HG02759 (cell line): ENCODE measurements around the gene TBC1D10B.

Experiments used
- ATAC-seq: cut with Tn5 transposase; IDR thresholded peaks from one replicate; pipeline ENCODE4 v1.9.1; 2021; ENCODE audit warnings: mild to moderate bottlenecking, moderate library complexity; ENCODE audit not compliant: unreplicated experiment

TBC1D10B gene

DNA sequence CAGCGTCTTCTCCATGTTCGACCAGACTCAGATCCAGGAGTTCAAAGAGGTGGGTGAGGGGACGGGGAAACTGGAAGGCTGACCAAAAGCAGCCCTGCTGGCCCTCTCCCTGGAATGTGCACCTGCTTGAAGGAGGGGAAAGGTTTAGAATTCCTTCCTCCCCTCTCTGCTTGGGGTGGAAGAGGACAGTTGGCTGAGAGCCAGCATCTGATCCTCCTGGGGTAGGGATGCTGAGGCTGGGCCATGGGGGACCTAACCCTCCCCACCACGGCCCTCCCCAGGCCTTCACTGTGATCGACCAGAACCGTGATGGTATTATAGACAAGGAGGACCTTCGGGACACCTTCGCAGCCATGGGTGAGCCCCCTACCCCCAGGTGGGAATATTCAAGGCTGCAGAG, 5.6 kb upstream of the TBC1D10B start:
- ATAC-seq, result no peak

DNA sequence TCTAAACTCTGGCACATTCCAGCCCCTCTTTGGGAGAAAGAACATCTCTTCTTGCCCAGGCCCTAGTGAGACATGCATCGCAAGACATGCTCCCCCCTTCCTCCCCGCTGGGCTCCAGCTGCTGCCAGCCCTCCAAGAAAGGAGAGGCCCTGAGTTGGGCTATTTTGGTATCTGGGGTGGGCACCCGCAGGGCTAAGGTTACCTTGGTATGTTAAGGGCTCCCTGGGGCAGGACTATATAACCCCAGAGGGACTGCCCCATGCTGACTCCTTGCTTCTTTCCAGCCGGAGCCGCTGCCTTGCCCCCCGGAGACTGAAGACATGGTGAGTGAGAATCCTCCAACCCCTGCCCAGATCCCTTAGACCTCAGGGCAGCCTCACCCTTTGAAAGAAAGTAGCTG, 4.2 kb upstream of the TBC1D10B start, which contains the start of gene MYL11:
Gene MYL11 (plus strand): TSS at position 265 of the 400 bp plus-strand sequence. CDS start 56 bp downstream, at position 321.
- ATAC-seq, result no peak

DNA sequence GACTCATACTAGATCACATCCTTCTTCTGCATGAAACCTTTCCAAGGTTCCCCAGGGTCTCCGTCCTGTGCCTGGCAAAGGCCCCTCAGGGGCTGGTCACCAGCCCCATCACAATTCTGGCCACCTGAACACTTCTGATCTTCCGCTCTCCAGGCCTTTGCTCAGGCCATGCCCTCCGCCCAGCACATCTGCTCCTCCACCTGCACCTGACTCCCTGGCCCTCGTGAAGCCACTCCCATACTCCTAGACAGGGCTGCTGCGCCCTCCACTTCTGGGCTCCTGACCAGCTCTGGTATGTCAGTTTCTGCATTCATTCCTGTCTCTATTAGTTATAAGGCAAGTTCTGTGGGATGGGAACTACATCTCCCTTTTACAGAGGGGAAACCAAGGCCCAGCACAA, 2.4 kb upstream of the TBC1D10B start:
- no peak for ATAC-seq

DNA sequence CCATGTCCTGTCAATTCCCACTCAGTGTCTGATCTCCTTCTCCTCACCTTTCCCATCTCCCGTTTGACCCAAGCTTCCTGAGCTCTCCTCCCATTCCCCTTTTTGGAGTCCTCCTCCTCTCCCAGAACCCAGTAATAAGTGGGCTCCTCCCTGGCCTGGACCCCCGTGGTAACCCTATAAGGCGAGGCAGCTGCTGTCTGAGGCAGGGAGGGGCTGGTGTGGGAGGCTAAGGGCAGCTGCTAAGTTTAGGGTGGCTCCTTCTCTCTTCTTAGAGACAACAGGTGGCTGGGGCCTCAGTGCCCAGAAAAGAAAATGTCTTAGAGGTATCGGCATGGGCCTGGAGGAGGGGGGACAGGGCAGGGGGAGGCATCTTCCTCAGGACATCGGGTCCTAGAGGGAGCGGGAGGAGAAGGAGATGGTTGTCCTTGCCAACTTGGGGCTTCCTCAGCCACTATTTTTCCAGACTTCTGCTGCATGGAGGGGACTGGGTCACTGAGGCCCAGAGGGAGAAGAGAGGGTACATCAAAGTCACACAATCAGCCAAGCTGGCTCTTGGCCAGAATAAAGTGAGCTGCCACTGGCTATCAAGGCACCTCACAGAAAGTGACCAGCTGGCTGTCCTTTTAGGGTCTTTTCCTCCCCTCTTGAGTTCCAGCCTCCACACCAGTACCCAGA, 1.9 kb upstream of the TBC1D10B start:
- no peak for ATAC-seq

DNA sequence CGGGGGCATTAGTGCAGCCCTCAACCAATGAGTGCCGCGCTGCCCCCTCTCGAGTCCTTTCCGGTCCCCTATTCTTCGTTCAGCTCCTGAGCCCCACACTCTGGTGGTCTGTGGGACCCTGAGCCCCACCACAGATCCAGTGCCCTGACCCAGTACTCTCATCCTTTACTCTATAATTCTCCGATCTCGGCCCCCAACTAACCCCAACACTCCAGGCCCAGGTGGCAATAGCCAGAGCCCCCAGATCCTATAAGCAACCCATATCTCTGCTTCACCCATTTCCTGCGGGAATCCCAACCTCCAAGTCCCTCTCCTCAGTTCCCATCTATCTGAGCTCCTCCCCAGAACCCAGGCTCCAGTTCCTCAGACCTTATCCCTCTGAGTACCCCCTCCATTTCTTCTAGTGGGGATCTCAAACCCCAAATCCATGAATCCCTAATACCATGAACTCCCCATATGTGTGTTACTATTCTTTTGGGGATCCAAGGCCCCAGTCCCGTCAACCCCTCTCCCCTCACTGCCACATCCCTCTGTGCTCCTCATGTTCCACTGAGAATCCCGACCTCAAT, 1.0 kb upstream of the TBC1D10B start:
- ATAC-seq, result no peak

DNA sequence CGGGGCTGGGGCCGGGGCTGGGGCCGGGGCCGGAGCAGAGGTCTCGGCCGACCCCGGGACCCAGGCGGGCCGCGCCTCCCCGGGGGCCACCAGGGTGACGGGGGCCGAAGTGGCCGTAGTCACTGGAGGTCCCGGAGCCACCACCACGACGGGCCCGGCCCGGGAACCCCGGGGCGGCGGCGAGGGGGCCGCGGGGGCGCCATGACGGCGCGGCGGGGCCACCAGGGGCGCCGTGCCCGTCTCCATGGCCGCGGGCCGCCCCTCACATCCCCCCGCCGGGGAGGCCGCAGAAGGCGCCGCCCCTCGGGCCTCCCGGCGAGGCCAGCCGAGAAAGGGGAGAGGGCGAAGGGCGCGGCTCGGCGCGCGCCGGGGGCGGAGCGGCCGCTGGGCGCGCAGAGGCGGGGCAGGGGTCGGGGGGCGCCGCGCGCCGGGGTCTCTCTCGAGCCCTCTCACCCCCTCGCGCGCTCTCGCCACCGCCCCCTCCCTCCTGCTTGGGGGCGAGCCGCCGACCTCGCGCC, 297 bp downstream of the TBC1D10B start:
- peak; percentile 21 for ATAC-seq

DNA sequence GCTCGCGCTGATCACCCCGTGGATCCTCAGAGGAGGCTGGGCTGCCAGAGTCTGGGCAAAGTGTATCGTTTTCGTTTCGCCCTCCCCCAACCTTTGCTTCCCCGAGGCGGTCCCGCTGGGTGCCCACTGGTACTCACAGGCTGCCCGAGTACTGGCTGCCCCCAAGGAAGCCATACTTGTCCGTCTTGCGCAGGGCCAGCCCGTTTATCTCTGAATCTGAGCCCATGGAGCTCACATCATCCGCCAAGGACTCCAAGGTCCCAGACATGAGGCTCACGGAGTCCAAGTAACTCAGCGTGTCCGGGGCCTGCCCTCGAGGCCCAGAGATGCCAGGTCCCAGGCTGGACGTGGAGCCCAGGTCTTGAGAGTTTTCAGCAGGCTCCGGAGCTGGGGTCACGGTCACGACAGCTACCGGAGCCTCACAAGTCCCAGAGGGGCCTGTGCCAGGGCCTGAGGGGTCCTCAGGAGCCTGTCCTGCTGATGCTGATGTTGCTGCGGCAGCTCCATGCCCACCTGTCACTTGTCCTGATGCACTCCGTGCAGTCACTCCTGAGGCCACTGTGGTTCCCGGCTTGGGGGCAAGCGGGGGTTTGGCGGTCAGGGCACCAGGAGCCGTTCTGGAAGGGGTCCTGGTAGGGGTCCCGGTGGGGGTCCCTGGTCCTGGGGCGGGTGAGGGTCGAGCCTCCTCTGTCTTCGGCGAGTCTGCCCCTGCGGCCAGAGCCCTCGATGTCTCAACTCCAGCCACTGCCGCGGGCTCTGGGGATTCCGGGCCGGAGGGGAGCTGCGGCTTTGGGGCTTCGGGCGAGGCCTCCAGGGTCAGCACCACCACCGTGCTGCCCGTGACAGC, 980 bp downstream of the TBC1D10B start:
- ATAC-seq, result no peak

DNA sequence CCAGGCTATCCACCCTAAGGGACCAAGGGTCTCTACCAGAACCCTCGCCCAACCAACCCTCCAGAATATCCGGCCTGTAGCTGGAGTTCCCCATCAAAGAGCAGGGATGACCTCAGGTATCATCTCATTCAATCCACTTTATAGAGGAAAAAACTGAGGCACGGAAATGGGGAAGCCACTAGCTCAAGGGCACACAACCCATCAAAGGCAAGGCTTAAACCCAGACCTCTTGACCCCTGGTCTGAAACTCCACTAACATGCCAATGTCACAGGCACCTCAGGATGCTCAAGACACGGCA, 1.6 kb downstream of the TBC1D10B start:
- ATAC-seq, result no peak

DNA sequence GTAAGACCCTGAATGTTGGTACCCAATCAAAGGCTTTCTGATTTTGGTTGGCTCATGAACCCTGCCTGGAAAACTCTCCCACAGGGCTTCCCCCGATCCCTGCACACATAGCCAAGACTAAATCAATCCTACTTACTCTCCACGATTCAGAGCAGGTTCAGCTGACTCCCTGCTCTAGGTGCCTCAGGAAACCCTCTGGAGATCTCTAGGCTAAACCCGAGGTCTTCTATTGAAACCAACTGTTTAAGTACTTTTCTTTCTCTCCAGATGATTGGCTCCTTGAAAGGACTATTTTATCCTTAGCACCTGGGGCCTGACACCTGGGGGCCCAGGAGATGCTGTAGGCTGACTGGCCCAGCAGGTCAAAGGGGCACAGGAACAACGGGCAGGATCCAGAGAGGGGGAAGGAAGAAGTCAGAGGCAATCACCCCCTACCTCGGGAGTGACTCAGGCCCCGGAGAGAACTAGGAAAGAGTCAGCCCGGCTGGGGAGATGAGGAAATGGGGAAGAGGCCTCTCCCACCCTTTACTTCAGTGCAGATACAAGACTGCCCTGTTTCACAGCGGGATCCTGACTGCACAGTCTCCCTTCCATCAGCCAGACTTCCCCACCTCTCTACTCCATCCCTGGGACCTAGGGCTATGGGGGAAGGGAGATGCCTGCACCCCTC, 2.0 kb downstream of the TBC1D10B start:
- no peak for ATAC-seq

DNA sequence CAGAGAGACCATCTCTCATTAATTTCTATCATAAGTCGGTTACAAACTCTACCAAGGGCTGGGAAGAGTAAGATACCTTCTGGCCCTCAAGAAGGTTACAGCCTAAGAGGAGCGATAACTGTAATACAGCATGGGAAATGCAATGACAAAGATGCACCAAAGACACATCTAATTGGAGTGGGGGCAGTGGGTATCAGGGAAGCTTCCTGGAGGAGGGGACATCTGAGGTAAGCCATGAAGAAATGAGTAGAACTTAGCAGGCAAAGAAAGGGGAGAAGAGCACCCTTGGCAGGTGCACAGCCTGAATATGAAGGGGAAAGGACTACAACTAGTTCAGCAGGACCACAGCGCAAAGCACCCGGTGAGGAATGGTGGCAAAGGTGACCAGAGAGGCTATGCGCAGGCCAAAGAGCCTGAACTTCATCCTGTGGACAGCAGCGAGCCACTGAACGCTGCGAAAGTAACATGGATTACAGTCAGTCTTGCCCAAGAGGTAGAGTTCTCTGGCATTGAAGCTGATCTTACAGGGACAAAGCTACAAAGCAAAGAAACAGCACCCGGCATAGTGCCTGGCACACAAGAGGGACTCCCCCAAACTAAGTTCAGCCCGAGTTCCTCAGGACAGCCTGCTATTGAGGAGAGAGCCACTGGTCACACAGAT, 2.8 kb downstream of the TBC1D10B start:
- ATAC-seq, result no peak

DNA sequence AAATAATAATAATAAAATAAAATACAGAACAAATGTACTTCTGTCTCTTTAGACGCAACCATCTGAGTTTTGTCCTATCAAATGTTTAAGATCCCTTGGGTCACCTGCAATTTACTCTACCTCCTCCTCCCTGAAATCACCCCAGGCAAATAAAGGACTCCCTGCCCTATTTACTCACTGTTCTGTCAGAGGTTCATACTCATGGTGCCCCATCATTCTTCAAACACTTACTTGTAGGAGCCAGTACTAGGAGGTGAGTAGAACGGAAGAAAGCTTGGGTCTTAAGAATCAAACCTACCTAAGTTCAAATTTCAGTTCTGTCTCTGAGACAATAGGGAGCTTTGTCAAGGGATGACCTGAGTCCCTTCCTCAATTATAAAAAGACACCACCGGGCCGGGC, 3.8 kb downstream of the TBC1D10B start:
- no peak for ATAC-seq

DNA sequence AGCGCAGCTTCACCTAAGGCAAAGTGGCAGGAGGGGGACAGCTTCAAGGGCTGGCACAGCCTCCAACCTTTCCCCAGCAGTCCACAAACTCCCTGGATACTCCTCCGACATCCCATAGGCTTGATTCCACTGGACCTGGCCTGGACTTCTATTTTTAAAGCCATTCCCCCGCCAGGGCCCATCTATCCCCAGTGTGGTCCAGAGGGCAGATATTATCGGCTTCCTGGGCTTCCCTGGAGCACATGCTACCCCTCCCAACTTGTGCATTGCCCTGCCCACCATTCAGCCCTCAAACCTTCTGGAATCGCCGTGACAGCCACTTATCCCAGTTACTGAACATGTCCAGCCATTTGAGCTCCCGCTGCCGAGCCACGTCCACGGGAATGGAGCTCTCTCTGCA, 5.1 kb downstream of the TBC1D10B start:
- no peak for ATAC-seq

DNA sequence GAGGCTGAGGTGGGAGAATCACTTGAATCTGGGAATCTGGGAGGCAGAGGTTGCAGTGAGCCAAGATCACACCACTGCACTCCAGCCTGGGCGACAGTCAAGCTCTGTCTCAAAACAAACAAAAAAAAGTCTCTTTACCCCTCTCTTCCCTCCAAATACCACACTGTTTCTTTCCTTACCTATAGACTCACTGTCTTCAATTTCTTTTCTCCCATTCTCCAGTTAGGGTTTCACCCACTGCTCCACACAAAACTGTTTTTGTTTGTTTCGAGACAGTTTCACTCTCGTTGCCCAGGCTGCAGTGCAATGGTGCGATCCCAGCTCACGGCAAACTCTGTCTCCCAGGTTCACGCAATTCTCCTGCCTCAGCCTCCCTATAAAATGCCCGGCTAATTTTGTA, 9.1 kb downstream of the TBC1D10B start:
- no peak for ATAC-seq

DNA sequence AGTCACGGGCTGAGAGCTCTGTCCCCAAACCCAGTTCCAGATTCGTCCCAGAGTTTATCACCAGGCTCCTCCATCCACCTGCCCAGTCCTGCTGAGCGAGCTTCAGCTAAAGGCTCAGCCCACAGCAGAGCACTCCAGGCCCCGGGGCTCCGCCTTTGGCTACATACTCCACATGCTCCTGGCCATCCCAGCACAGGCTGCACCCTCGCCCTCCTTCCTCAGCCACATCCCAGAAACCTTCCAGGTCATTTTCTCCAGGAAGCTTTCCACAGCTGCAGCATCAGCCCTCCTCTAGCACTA, 10.5 kb downstream of the TBC1D10B start:
- ATAC-seq, result no peak

DNA sequence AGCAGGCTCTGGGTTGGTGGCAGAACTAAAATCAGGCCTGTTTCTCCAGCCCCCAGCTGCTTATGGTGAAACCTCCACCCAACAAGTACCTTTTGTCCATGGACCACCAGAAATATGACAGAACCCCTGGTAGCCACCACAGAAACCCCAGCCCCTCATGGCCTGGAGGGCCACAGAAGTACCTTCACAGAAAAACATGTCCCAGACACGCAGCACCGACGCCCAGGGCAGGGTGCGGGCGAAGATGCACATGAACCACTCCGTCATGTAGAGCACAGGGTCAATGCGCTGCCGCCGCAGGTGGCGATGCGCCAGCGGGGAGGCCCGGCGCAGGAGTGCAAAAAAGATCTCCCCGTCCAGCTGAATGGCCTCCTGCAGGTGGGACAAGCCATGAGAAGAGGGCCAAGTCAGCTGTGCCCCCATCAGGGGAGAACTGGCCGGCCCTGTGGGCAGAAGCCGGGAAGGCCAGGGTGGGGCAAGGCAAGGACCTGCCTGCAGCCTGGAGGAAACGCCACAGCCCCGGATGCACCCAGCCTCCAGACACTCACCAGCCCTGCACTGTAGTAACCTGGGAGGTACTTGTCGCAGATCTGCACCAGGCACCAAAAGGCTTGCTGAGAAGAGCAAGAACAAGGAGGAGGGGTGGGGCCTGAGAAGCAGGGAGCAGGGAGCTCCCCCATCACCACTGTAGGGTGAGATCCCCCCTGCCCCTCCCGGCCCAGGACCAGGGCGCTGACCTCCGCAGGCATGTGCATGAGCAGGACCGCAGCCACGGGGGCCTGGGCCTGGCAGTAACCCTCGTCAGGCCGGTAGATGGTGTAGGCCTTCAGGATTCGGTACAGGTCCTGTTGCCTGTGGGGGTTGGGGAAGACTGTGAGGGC, 11.1 kb downstream of the TBC1D10B start:
- ATAC-seq, result no peak

DNA sequence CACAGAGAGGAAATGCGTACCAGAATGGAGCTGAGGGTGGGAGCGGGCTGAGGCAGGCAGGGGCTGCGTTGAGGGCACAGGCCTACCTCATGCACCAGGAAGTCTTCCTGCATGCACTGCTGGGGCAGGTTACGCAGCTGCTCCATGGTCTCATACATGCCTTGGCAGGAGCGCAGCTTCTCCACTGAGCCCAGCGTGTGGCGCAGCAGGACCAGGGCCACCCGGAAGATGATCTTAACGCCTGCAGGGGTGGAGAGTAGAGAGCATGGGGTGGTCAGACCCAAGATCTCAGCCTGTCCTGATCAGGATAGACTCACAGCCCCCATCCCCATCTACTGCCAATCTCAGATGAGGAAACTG, 11.7 kb downstream of the TBC1D10B start:
- ATAC-seq, result no peak

DNA sequence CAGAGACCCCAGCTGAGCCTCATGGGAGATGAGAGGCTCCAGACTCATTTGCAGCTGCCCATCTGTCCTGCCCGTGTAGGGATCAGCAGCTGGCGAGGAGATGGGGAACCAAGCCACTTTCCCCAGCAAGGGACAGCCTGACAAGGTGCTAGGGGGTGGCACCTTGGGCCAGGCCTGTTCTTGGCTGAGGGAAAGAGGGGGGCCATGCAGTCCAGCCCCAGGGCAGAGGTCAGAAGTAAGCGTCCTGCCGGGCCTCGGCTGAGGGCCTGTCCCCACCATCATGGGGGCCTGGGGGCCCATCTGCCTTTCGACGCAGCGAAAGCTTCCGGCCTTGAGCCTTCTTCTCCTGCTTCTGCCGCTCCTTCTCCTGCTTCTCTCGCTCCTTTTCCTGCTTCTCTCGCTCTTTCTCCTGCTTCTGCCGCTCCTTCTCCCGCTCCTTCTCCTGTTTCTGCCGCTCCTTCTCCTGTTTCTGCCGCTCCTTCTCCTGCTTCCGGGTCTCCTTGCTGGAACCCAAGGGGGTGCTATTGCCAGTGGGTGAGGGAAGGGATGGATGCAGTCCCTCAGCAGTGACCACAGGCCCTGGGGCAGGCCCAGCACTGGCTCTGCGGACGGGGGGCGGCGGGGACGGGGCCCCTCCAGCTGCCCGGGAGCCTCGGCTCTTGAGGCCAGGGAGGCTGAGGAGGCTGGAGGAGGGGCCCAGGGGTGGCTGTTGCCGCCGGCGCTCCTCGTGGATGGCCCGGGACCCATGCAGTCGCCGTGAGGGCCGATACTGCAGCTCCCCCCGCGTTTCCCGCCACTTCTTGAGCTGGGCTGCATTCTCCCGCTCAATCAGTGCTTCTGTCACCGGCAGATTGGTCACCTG, 12.3 kb downstream of the TBC1D10B start:
- no peak for ATAC-seq

DNA sequence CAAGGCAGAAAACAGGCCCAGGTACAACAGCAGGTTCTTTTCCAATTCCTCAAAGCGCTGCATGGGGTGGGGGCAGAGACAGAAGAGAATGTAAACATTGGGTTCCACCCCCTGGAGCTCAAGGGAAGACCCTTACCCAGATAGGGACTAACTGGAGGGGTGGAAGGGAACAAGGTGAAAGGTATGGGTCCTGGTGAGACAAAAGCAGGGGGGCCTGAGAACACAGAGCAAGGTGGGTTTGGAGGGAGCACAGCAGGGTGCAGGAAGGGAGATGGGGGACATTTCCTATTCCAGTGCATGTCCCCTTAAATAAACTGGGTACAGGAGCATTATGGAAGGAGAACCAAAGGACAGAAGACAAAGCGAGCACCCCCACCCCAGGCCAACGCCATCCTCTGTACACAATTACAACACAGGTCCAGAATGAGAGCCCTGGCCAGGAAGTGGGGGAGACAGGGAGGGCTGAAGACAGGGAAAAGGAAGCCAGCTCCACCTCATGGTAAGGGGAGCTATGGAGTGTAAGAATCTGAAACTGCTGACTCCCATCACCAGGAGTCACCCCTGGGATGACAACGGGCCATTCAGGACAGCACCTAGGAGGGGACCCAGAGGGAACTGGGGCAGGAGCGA, 13.1 kb downstream of the TBC1D10B start:
- ATAC-seq, result no peak
